Liver (tissue), 3 donors: Measurements from ENCODE around the gene LYVE1.

Experiments used
- CTCF ChIP-seq: fragments of 150-350 bp; IDR thresholded peaks from 2 replicates; pipeline ENCODE4 v1.5.1; 2017; ENCODE audit warnings: improper control_type of control experiment, low read depth, low read length; ENCODE audit not compliant: missing input control
- GABPA ChIP-seq, 2 donors: IDR thresholded peaks in 1 of 2; conservative IDR thresholded peaks in 1 of 2; 2 replicates each; pipeline ENCODE4 v1.6.1; 2016; ENCODE audit warnings: antibody characterized with exemption in 2 of 2, mild to moderate bottlenecking in 1 of 2, moderate library complexity in 1 of 2
- MAX ChIP-seq: IDR thresholded peaks from 2 replicates; pipeline ENCODE4 v1.6.1; 2016; ENCODE audit warnings: antibody characterized with exemption
- RAD21 ChIP-seq, 2 donors: IDR thresholded peaks; 2 replicates each; pipeline ENCODE4 v1.6.1; 2016; ENCODE audit warnings: antibody characterized with exemption in 2 of 2, mild to moderate bottlenecking in 2 of 2
- SP1 ChIP-seq: IDR thresholded peaks from 2 replicates; pipeline ENCODE4 v1.6.1; 2018; ENCODE audit warnings: antibody characterized with exemption, mild to moderate bottlenecking
- ZBTB33 ChIP-seq: IDR thresholded peaks from 2 replicates; pipeline ENCODE4 v1.6.1; 2016; ENCODE audit warnings: antibody characterized with exemption
- donor health status: healthy.
- donor health status: healthy.

- TF ChIP-seq RAD21 (IDR thresholded peaks at IDR 0.05) (no peak), SP1 (no peak), CTCF (no peak), ZBTB33 (no peak), MAX (no peak), GABPA (IDR thresholded peaks at IDR 0.05 in 1 of 2, conservative IDR thresholded peaks at IDR 0.05 in 1 of 2) (no peak)
Measured at GRCh38 chr11:10534316-10534715, 34.1 kb downstream of the LYVE1 start.
